Coronary artery (tissue), 2 donors: ENCODE results near the gene FBXO21.

Experiments used
- DNase-seq: peaks from one replicate; pipeline ENCODE4 v3.0.0-alpha.2; 2017; ENCODE audit warnings: low spot score
- H3K27ac ChIP-seq, 2 donors: fragments of 200-600 bp; sonication (generic); one replicate each; pipeline ENCODE4 v1.5.1; 2016 to 2019
- H3K4me3 ChIP-seq: fragments of 200-600 bp; sonication (generic); 2 replicates; pipeline ENCODE4 v1.5.1; 2016; ENCODE audit warnings: mild to moderate bottlenecking, moderate library complexity
- CTCF ChIP-seq: fragments of 200-600 bp; sonication (generic); IDR thresholded peaks from one replicate; pipeline ENCODE4 v1.5.1; 2019; ENCODE audit warnings: antibody characterized with exemption

Gene FBXO21

GRCh38 chr12:117147639-117148038 lies 42.6 kb downstream of the FBXO21 start:
- H3K4me3 ChIP-seq = no peak overlapping the region
- no peak overlapping the region for H3K27ac ChIP-seq
- DNase-seq = no peak
- no peak for TF ChIP-seq CTCF

GRCh38 chr12:117145597-117146154 lies 44.6 kb downstream of the FBXO21 start:
- TF ChIP-seq CTCF = no peak
- H3K4me3 ChIP-seq = no peak overlapping the region
- no peak for DNase-seq
- no peak overlapping the region for H3K27ac ChIP-seq

- DNase-seq = no peak
- Histone ChIP-seq H3K27ac (no peak overlapping the region), H3K4me3 (no peak overlapping the region)
- no peak for TF ChIP-seq CTCF
These were observed 45.7 kb downstream of the FBXO21 start for GRCh38 chr12:117144599-117144998.

GRCh38 chr12:117143008-117143532 lies 47.2 kb downstream of the FBXO21 start:
- H3K4me3 ChIP-seq = no peak overlapping the region
- no peak for TF ChIP-seq CTCF
- H3K27ac ChIP-seq = no peak overlapping the region
- no peak for DNase-seq

GRCh38 chr12:117142094-117142493 lies 48.2 kb downstream of the FBXO21 start:
- Histone ChIP-seq H3K4me3 (no peak overlapping the region), H3K27ac (no peak overlapping the region)
- no peak for TF ChIP-seq CTCF
- DNase-seq = no peak

- Histone ChIP-seq H3K27ac (no peak overlapping the region), H3K4me3 (no peak overlapping the region)
- no peak for TF ChIP-seq CTCF
- DNase-seq = no peak
These were observed 49.0 kb downstream of the FBXO21 start for GRCh38 chr12:117141097-117141898.
